A172 (cell line): ENCODE measurements around the gene CERS6. TPM values are rescaled to one million over a fixed set of nuclear protein-coding genes. Genes with fewer than 3 reads are reported as not detected.

Experiments
- DNase-seq: peaks from one replicate; pipeline ENCODE4 v3.0.0-alpha.2; 2015; ENCODE audit warnings: low spot score
- total RNA-seq: library from RNA; depleted of rRNA; stranded (reverse); fragments of >200 nt; shearing (Covaris generic); gene quantifications from 2 replicates; pipeline ENCODE4 v1.2.3, GENCODE V29; 2014

The CERS6 gene
- total RNA-seq, 1 experiment from 2014 or later, result 25.4 TPM

DNA sequence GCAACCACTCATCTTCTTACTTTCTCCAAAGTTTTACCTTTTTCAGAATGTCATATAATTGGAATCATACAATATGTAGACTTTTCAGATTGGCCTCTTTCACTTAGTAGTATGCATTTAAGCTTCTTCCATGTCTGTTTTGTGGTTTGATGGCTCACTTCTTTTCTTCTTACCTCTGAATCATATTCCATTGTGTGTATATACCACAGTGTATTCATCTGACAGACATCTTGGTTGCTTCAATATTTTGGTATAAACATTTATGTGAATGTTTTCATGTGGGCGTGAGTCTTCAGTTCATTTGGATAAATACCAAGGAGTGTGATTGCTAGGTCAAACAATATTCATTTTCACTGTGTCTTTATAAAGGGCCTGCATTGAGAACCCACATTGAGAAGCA lies 210.3 kb downstream of the CERS6 start:
- DNase-seq, result no peak

DNA sequence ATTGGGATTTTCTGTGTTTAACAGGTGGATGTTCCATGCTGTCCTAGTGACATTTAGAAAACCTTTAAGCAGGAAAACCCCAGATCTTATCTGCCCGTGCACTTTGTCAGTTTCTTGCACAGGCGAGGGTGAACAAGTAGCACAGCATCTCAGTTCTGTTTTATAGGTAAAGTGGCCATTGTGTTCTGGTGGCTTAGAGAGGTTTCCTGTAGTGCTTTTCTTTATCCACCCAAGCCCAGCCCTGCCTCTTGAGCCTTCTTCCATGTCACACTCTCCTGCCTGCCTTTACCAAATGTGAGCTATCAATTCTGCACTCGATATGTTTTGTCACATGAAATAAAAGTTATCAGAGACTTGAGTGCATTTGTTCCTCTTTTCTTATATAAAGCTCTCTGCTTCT lies 211.1 kb downstream of the CERS6 start:
- DNase-seq, result no peak

DNA sequence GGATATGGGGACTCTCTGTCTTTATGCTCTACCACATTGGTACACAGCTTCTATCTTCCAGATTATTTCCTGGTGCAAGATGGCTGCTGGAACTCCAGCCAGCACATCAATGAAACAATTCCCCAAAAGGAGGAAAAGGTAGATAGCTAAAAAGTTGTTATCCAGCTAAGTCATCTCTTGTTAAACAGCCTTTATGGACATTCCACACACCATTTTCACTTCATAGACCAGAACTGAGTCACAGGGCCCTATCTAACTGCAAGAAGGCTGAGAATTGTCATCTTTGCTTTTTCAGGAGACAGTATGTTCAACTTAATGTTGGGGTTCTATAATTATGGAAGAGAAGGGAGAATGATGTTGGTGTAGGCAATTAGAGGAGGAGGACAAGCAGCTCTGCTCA lies 213.1 kb downstream of the CERS6 start:
- no peak for DNase-seq

DNA sequence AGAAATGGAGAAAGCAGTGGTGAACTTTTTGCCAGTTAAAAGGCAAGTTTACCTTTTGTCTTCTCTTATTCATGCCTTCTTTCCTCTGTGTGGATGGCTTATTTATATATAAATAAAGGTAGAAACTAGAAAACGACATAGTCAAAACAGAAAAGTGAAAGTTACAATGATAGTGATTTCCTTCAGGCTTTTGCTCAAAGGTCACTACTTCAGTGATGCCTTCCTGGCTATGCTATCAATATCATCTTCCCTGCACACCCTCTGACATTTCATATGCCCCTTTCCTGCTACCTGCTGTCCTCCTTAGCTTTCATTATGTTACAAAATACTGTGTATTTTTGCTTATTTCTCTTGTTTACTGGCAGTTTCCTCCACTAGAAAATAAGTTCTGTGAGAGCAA lies 214.4 kb downstream of the CERS6 start:
- no peak for DNase-seq

GRCh38 chr2:168671932-168672331 lies 215.9 kb downstream of the CERS6 start:
- DNase-seq, result no peak

DNA sequence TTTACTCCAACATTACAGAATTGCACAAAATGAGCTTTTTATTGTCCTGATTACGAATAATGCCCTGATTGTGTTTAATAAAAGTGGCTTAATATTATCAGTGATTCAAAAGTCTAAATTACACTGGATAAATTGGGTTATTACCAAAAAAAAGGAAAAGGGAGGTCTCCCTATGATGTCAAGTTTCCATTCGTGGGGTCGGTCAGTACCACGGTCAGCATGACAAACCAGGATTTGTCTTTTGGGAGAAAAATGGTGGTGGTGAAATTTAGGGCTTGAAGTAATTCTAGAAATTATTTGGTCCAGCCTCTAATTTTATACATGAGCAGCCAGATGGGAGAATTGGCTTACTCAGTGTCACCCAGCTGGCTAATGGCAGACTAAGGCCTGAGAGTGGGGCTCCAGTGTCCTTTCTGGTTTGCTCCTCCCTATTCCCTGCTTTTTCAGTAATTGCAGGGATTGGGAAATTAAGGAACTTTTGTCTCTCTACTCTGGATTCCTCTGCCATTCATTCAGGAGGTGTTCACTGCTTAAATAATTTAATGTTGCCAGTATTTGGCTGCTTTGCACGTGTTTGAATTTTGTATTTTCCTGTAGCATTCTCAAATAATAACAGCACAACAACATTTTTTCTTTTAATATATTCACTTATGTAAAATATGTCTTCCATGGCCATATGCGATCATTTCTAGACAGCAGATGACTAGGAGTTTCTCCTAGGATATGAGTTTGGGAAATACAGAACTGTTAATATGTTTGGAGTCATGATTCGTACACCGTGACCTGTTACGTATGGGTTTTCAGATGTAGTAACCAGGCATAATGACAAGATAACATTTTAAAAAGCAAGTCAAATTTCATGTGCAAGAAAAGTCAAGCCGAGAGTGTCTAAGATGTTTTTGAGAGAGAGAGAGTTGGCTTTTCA lies 217.5 kb downstream of the CERS6 start:
- no peak for DNase-seq

GRCh38 chr2:168678153-168678853 lies 222.2 kb downstream of the CERS6 start:
- no peak for DNase-seq

DNA sequence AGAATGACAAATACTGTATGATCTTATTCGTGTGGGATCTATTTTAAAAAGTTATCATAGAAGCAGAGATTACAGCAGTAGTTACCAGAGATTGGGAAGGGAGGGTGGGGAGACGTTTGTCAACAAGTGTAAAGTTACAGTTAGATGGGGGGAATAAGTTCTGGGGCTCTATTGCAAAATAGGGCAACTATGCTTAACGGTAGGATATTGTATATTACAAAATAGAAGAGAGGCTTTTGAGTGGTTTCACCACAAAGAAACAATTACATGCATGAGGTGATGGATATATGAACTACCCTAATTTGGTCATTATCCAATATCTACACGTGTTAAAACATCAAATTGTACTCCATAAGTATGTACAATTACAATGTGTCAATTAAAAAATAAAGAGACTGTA lies 223.0 kb downstream of the CERS6 start:
- no peak for DNase-seq

DNA sequence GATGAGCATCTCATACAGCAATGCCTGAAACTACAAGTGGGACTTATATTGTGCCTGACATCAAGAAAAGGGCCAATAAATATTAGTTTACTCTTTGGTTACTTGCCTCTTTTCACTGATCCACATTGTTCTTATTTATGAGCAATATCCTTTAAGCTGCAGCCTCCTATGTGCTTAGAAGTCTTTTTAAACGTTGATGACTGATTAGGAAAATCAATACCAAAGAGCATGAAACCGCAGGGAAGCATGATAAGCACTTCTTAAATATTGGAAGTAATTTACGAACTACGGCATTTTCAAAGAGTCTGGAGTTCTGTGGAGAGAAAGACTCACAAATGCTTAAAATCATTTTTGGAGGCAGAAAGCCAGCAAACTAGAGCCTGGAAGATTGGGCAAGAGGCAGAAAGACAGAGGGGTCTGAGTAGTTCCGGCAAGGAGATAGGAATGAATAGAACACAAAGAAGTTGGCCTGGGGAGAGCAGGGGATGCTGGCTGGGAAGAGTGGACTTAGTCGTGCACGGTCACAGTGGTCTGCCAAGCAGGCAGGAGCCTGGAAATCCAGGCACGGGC lies 223.8 kb downstream of the CERS6 start:
- DNase-seq, result no peak

DNA sequence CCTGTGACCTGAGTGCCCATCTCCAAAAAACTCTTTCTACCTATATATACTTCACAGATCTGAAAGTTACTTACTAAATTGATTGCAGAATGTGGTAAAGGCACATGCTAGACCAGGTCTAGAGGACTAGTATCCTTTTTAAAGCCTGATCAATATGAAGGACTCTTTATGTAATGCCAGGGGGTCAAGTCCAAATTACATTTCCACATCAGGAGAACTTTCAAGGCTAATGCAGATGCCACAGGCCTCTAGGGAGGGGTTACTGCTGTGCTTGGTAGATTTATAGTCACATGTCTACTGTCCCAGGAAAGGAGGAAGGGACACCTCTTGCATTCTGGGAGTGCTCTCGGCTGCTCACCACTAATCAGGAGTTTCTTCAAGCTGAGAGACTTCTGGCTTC lies 227.9 kb downstream of the CERS6 start:
- DNase-seq, result no peak

DNA sequence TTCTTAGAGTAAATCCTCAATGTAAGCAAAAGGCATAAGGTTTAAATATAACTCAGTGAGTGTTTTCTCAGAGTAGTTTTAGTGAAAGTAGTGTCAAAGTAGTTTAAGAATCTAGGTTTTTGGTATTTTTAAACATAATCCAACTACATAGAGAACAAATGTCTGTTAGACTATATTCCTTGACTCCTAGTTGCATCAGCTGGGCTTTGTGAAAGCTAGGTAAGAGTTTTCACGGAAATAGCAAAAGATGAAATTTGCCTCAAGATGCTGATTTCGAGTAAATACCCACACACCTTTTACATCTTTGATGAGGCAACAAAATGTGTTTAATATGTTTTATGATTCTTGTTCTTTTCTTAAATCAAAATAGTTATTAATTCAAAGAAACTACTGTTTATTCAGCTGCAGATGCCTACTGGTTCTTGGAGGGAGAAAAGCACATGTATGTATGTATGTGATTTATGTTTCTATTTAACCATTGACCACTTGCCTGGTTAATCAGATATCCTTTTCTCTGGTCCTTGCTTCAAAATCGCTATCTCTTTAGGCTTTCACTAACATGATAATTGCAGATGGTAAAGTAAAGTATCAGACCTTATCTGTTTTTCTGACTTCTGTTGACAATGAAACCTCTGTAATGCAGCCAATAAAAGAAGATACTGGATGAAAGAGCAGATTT lies 229.0 kb downstream of the CERS6 start:
- no peak for DNase-seq

GRCh38 chr2:168685600-168686451 lies 229.8 kb downstream of the CERS6 start:
- no peak for DNase-seq

- DNase-seq, result peak; percentile 46
These were observed 230.6 kb downstream of the CERS6 start for GRCh38 chr2:168686452-168687191.

- no peak for DNase-seq
These were observed 231.2 kb downstream of the CERS6 start for GRCh38 chr2:168687314-168687713.

DNA sequence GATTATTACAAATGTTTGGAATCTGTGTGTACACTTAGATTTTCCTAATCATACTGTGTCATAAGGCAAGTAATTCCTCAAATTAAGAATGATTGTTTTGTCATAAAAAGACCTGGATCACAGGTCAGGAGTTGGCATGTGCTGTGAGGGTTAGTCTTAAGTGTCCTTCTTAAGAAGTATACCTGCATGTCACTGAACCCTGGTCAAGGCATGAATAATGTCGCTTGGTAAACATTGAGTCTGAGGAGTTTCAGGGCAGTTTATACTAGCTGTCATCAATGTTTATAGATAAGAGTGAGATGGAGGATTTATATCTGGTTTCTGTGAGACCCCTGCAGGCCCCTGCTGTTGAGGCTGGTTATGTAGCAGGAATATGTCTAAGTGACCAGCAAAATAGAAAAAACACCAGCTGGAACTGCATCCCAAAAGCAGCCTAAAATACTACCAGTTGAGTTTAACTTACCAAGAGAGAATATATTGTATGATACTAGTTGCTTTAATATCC lies 234.4 kb downstream of the CERS6 start:
- DNase-seq, result no peak

- no peak for DNase-seq
These were observed 235.1 kb downstream of the CERS6 start for GRCh38 chr2:168691221-168691620.

DNA sequence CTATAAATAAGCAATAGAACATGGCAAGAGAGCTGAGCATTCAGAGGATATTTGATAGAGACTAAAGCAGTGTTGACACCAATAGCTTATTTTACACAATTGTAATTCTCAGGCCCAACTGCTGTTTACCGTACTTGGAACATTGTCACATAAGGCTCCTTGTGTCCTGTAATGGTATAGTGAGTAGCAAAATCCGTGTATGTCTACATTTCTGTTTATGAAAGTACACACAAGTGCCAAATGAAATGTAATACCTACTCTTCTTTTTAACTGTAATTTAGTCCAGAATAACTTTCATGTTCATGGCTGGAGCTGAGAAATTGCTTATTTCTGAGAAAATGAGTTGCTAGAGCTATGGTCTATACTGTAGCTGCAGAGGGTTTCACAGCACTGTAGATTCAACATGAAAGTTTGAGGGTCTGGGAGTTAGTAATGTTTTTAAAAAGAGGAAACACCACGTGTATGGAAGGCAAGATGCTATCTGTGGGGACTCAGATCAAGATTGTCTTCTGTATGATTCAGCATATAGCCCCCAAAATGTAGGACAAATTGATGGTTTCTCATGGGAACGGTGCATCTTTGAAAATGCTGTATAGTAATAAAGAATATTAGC lies 236.2 kb downstream of the CERS6 start:
- no peak for DNase-seq

- no peak for DNase-seq
These were observed 238.1 kb downstream of the CERS6 start for GRCh38 chr2:168694173-168694572.

DNA sequence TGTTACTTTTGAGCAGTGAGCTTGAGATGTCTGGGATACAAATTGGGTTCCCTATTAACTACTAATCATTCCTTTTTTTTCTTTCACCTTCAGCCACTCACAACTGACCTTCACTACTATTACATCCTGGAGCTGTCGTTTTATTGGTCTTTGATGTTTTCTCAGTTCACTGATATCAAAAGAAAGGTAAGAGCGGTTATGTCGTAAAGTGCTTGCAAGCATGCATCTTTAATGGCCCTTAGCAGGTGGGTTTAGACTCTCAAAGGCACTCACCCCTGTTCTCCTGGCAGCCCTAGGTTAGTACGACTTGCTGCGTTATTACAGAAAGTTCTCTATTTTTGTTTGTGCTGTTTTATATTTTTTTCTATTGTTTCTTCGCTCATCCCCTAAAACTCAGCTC lies 238.8 kb downstream of the CERS6 start:
- DNase-seq, result no peak

- peak; percentile 34 for DNase-seq
These were observed 241.6 kb downstream of the CERS6 start for GRCh38 chr2:168697668-168698121.
